HepG2 (cell line): ENCODE results near the gene PNKD. TPM values are rescaled to one million over a fixed set of nuclear protein-coding genes. Genes with fewer than 3 reads are reported as not detected.

Source experiments
- ATAC-seq: fragments of 200-7000 bp; cut with Tn5 transposase; 3 replicates; pipeline ENCODE4 v1.9.1; 2020; ENCODE audit warnings: mild to moderate bottlenecking, moderate library complexity
- BruUV-seq: library from RNA; stranded (reverse); fragments of 400-500 nt; replicated peaks from 2 replicates; lab custom pipeline; 2021; lab: Mats Ljungman, UMichigan
- CTCF ChIA-PET: fragments of 300-600 bp; formaldehyde crosslinking; extraction: SDS; loops from one replicate; lab custom pipeline; 2021; ENCODE audit warnings: low total read pairs, inconsistent platforms, low intra/inter-chr PET ratio; lab: Yijun Ruan, JAX
- POLR2A ChIA-PET: fragments of 350-600 bp; sonication (Branson Sonifier 250); formaldehyde crosslinking; loops from one replicate; lab custom pipeline; 2020; ENCODE audit warnings: antibody characterized with exemption, inconsistent platforms; lab: Yijun Ruan, JAX
- DNase-seq: peaks from one replicate; pipeline ENCODE4 v3.0.0-alpha.2; 2015; ENCODE audit warnings: low spot score
- FAIRE-seq: peaks from 3 replicates; lab custom pipeline; 2011; peaks lifted over from hg19 to GRCh38; lab: Jason Lieb, UNC
- H2AFZ ChIP-seq: one replicate; pipeline ENCODE4 v1.6.1; 2011; ENCODE audit warnings: low read length, inconsistent platforms
- H3K27ac ChIP-seq: fragments of 300-600 bp; 3 replicates; pipeline ENCODE4 v1.8.0; 2011; ENCODE audit warnings: mixed run types, mild to moderate bottlenecking, mixed read lengths, low read length, inconsistent platforms; ENCODE audit not compliant: insufficient read depth; ENCODE audit errors: extremely low read length
- H3K27me3 ChIP-seq, 2 experiments: fragments of 200-600 bp in 1 of 2; 2 replicates in 1 of 2; 3 replicates in 1 of 2; pipeline versions ENCODE4 v1.6.0 to v1.8.0; 2011; ENCODE audit warnings: low read length in 2 of 2, mild to moderate bottlenecking in 2 of 2, moderate library complexity in 2 of 2, inconsistent platforms in 1 of 2; ENCODE audit not compliant: insufficient read depth in 2 of 2, control insufficient read depth in 1 of 2
- H3K36me3 ChIP-seq, 2 experiments: fragments of 200-600 bp in 1 of 2; replicated peaks in 1 of 2; 2 replicates in 1 of 2; 3 replicates in 1 of 2; pipeline versions ENCODE4 v1.5.1 to v1.8.0; 2011; ENCODE audit warnings: low read length in 2 of 2, inconsistent platforms in 1 of 2; ENCODE audit not compliant: insufficient read depth in 2 of 2, control insufficient read depth in 1 of 2
- H3K4me1 ChIP-seq: 2 replicates; pipeline ENCODE4 v1.5.1; 2012; ENCODE audit warnings: low read length, inconsistent platforms; ENCODE audit not compliant: insufficient read depth
- H3K4me2 ChIP-seq: 2 replicates; pipeline ENCODE4 v1.6.0; 2011; ENCODE audit warnings: low read depth, low read length, inconsistent platforms
- H3K4me3 ChIP-seq, 3 experiments: fragments of 200-600 bp in 1 of 3; sonication (generic), shearing (Covaris generic) in 1 of 3; replicated peaks in 1 of 3; 2 replicates each; pipeline ENCODE4 v1.5.1; 2011 to 2016; ENCODE audit warnings: low read length in 3 of 3, inconsistent platforms in 2 of 3, low read depth in 2 of 3, mild to moderate bottlenecking in 2 of 3, control low read depth in 1 of 3, mixed read lengths in 1 of 3; ENCODE audit not compliant: insufficient read depth in 1 of 3
- H3K79me2 ChIP-seq: one replicate; pipeline ENCODE4 v1.6.1; 2011; ENCODE audit warnings: low read length, inconsistent platforms; ENCODE audit not compliant: insufficient read depth
- H3K9ac ChIP-seq: 2 replicates; pipeline ENCODE4 v1.6.0; 2011; ENCODE audit warnings: mild to moderate bottlenecking, low read depth, low read length, inconsistent platforms; ENCODE audit not compliant: insufficient read depth
- H3K9me3 ChIP-seq: 2 replicates; pipeline ENCODE4 v1.5.1; 2012; ENCODE audit warnings: mild to moderate bottlenecking, low read length
- H4K20me1 ChIP-seq: 2 replicates; pipeline ENCODE4 v1.6.0; 2011; ENCODE audit warnings: inconsistent platforms, mild to moderate bottlenecking, low read length, moderate library complexity; ENCODE audit not compliant: insufficient read depth
- ATF7 ChIP-seq, 2 experiments: fragments of 450-650 bp in 1 of 2; sonication (generic) in 1 of 2; formaldehyde crosslinking in 1 of 2; IDR thresholded peaks; 2 replicates each; pipeline versions ENCODE4 v1.4.0 to v1.6.1; 2016 to 2020; ENCODE audit warnings: antibody characterized with exemption in 1 of 2, mild to moderate bottlenecking in 1 of 2, missing genetic modification reagents in 1 of 2
- EZH2 ChIP-seq: conservative IDR thresholded peaks from 2 replicates; pipeline ENCODE4 v1.6.1; 2012; ENCODE audit warnings: mild to moderate bottlenecking, low read depth, low read length, moderate library complexity
- FLYWCH1 ChIP-seq: sonication (generic); formaldehyde crosslinking; IDR thresholded peaks from 2 replicates; pipeline ENCODE4 v1.8.1; 2023; ENCODE audit warnings: mild to moderate bottlenecking, missing genetic modification reagents
- KDM1A ChIP-seq: IDR thresholded peaks from 2 replicates; pipeline ENCODE4 v1.6.1; 2016; ENCODE audit warnings: missing compliant biosample characterization
- KDM3A ChIP-seq: IDR thresholded peaks from 2 replicates; pipeline ENCODE4 v1.6.1; 2018; ENCODE audit warnings: low read depth, missing compliant biosample characterization
- MYNN ChIP-seq: sonication (generic); formaldehyde crosslinking; IDR thresholded peaks from 2 replicates; pipeline ENCODE4 v1.4.0; 2020; ENCODE audit warnings: mild to moderate bottlenecking, low read depth, missing genetic modification reagents
- TSC22D2 ChIP-seq: sonication (generic); formaldehyde crosslinking; IDR thresholded peaks from 2 replicates; pipeline ENCODE4 v1.5.1; 2020; ENCODE audit warnings: missing genetic modification reagents, mild to moderate bottlenecking, borderline replicate concordance
- ZBTB2 ChIP-seq: sonication (generic); formaldehyde crosslinking; IDR thresholded peaks from 2 replicates; pipeline ENCODE4 v1.8.0; 2022; ENCODE audit warnings: low read depth, missing genetic modification reagents
- ZC3H13 ChIP-seq: sonication (generic); formaldehyde crosslinking; IDR thresholded peaks from 2 replicates; pipeline ENCODE4 v1.8.1; 2023; ENCODE audit warnings: mild to moderate bottlenecking, missing genetic modification reagents, moderate library complexity
- ZNF235 ChIP-seq: sonication (generic); formaldehyde crosslinking; IDR thresholded peaks from 2 replicates; pipeline ENCODE4 v1.8.1; 2023; ENCODE audit warnings: mild to moderate bottlenecking, missing genetic modification reagents, borderline replicate concordance
- ZNF274 ChIP-seq: sonication (generic); formaldehyde crosslinking; IDR thresholded peaks from 2 replicates; pipeline ENCODE4 v1.5.1; 2020; ENCODE audit warnings: mild to moderate bottlenecking, missing genetic modification reagents
- ZNF281 ChIP-seq: sonication (generic); formaldehyde crosslinking; IDR thresholded peaks from 2 replicates; pipeline ENCODE4 v1.4.0; 2020; ENCODE audit warnings: missing genetic modification reagents, borderline replicate concordance
- ZNF577 ChIP-seq: sonication (generic); formaldehyde crosslinking; IDR thresholded peaks from 2 replicates; pipeline ENCODE4 v1.4.0; 2020; ENCODE audit warnings: mild to moderate bottlenecking, low read depth, missing genetic modification reagents, borderline replicate concordance
- ZNF589 ChIP-seq: sonication (generic); formaldehyde crosslinking; conservative IDR thresholded peaks from 2 replicates; pipeline ENCODE4 v1.8.0; 2022; ENCODE audit warnings: mild to moderate bottlenecking, moderate library complexity, missing genetic modification reagents
- ZNF607 ChIP-seq: sonication (generic); formaldehyde crosslinking; IDR thresholded peaks from 2 replicates; pipeline ENCODE4 v1.5.1; 2020; ENCODE audit warnings: missing genetic modification reagents, mild to moderate bottlenecking, borderline replicate concordance
- ZNF619 ChIP-seq: sonication (generic); formaldehyde crosslinking; IDR thresholded peaks from 2 replicates; pipeline ENCODE4 v1.4.0; 2020; ENCODE audit warnings: mild to moderate bottlenecking, missing genetic modification reagents
- ZNF629 ChIP-seq: sonication (generic); formaldehyde crosslinking; conservative IDR thresholded peaks from 2 replicates; pipeline ENCODE4 v1.5.0; 2020; ENCODE audit warnings: missing genetic modification reagents
- ZNF740 ChIP-seq: sonication (generic); formaldehyde crosslinking; IDR thresholded peaks from 2 replicates; pipeline ENCODE4 v1.4.0; 2020; ENCODE audit warnings: missing genetic modification reagents
- ZNF841 ChIP-seq: sonication (generic); formaldehyde crosslinking; IDR thresholded peaks from 2 replicates; pipeline ENCODE4 v1.8.1; 2023; ENCODE audit warnings: missing genetic modification reagents, borderline replicate concordance
- WGBS: methylation state at CpG from one replicate; pipeline ENCODE4 v1.1.6; 2017; ENCODE audit warnings: low lambda C conversion rate; 5-methylcytosine and 5-hydroxymethylcytosine counted together
- in situ Hi-C: cut with HindIII; loops from 2 replicates; pipeline ENCODE4 v1.10.0; 2017; ENCODE audit warnings: low pct_unique_long_range_greater_than_20kb; ENCODE audit not compliant: extremely low pct_ligation_motif_present
- intact Hi-C: fragments of 100-400 bp; cut with micrococcal nuclease; formaldehyde crosslinking; loops from one replicate; pipeline ENCODE4 v1.10.0; 2022; ENCODE audit not compliant: unreplicated experiment
- polyA plus RNA-seq, 8 experiments: library from polyadenylated mRNA; depleted of rRNA in 3 of 8; stranded (reverse) in 7 of 8; unstranded in 1 of 8; fragments of >200 nt; fragmentation: Illumina TruSeq in 4 of 8; extraction: Trizol in 4 of 8; gene quantifications; 2 replicates each; pipeline versions ENCODE4 v1.2.1 to v1.2.3, GENCODE V29; 2011 to 2016; ENCODE audit warnings: low read depth in 4 of 8, missing spikeins in 1 of 8, mixed read lengths in 1 of 8; ENCODE audit not compliant: insufficient read depth in 1 of 8
- total RNA-seq, 5 experiments: library from RNA; depleted of rRNA; stranded (reverse); fragments of >200 nt; fragmentation: Illumina TruSeq; extraction: Trizol; gene quantifications; 2 replicates each; pipeline ENCODE4 v1.2.3, GENCODE V29; 2016; ENCODE audit warnings: low read depth in 1 of 5

Gene PNKD
- total and polyA plus RNA-seq, 2 of the 13 experiments (the other 11 are each of a cell fraction or from before 2014, with no cell fraction given): 55.9 to 80.4 TPM

- CTCF ChIA-PET: interaction anchor here (1.2 to 2.8 kb wide), 3 partner anchors 94 to 122 kb away, joined by 6 to 36 read pairs (median 7); partner anchors contain the start of gene TMBIM1
- Histone ChIP-seq H3K27me3 (no peaks in the 10 kb centered on the region; a peak in 1 of 5 replicates), H3K4me3 (no peak overlapping the region; a peak in 1 of 6 replicates), H4K20me1 (no peaks in the 10 kb centered on the region), H3K79me2 (peaks cover 19% of the 10 kb centered on the region), H2AFZ (no peak overlapping the region)
- TF ChIP-seq ZC3H13 (CRISPR knock-in tag): no peak
- peak; percentile 89 for TF ChIP-seq ZNF629 (CRISPR knock-in tag)
- 0 out of 2 replicates have a peak, but pooled peaks have one; percentile 27 for TF ChIP-seq KDM1A (CRISPR knock-in tag)
- TF ChIP-seq ZNF274: no peak
- no peak for TF ChIP-seq ZBTB2
- TF ChIP-seq ZNF607: no peak
- TF ChIP-seq ZNF589: 0 out of 2 replicates have a peak, but pooled peaks have one; percentile 26
- no peak for TF ChIP-seq ZNF841 (CRISPR knock-in tag)
- TF ChIP-seq ATF7 (IDR thresholded peaks at IDR 0.05): no peak
- TF ChIP-seq ATF7 (CRISPR knock-in tag; IDR thresholded peaks at IDR 0.05): no peak
- no peak for TF ChIP-seq ZNF740
- TF ChIP-seq ZNF281: no peak
- TF ChIP-seq ZNF577: no peak
- TF ChIP-seq ZNF619 (CRISPR knock-in tag): 0 out of 2 replicates have a peak, but pooled peaks have one; percentile 6
- no peak for TF ChIP-seq TSC22D2 (CRISPR knock-in tag)
- no peak for TF ChIP-seq EZH2
- no peak for TF ChIP-seq ZNF235
- TF ChIP-seq MYNN: no peak
- no peak for TF ChIP-seq KDM3A (CRISPR knock-in tag)
- TF ChIP-seq FLYWCH1: no peak
- TF ChIP-seq, all 625 proteins: peak for 4
- H3K4me1 ChIP-seq: peaks cover 48% of the 10 kb centered on the region
- H3K4me2 ChIP-seq: peak overlapping the region; percentile 98; the same call in 1 of the 2 replicates
- intact Hi-C loops: loop anchor here (5.0 to 10.0 kb wide), 2 partner anchors 172 to 210 kb away; partner anchors contain the start of genes CNOT9 and USP37
- BruUV-seq: no TSS peak
- in situ Hi-C loops: loop anchor here (5.0 kb wide), 1 partner anchor 103 kb away; the partner anchor contains the start of gene TMBIM1
- FAIRE-seq (no peak), DNase-seq (no peak), ATAC-seq (no peak)
- no peaks in the 10 kb centered on the region for H3K9me3 ChIP-seq
- no peak overlapping the region for H3K27ac ChIP-seq
- WGBS: 50% methylated on average over 6 of the region's 6 CpGs
- no peaks in the 10 kb centered on the region for H3K36me3 ChIP-seq
- POLR2A ChIA-PET: interaction anchor here (0.6 to 2.9 kb wide), 2 partner anchors 97 to 103 kb away, joined by 3 to 37 read pairs; partner anchors contain the start of gene TMBIM1
- H3K9ac ChIP-seq: no peak overlapping the region
Observed at GRCh38 chr2:218395090-218395444, 124.7 kb downstream of the PNKD start.
